ENCODE data around the gene ZFAND3. TPM values are rescaled to one million over a fixed set of nuclear protein-coding genes. Genes with fewer than 3 reads are reported as not detected.

The ZFAND3 gene
- total RNA-seq, 1 donor from 2014 or later: 66.9 TPM

GRCh38 chr6:38113825-38114576 lies 294.5 kb downstream of the ZFAND3 start:
- no peak for TF ChIP-seq CTCF (conservative IDR thresholded peaks at IDR 0.05)
- no peak overlapping the region for H3K4me3 Mint-ChIP-seq

GRCh38 chr6:38114976-38115625 lies 295.6 kb downstream of the ZFAND3 start:
- H3K4me1 Mint-ChIP-seq (ENCODE audit: unreplicated experiment): peaks cover 31% of the 10 kb centered on the region
- no peak for DNase-seq (ENCODE audit: extremely low spot score, unreplicated experiment)
- TF ChIP-seq CTCF (conservative IDR thresholded peaks at IDR 0.05): no peak
- H3K9me3 Mint-ChIP-seq: no peaks in the 10 kb centered on the region
- H3K27me3 Mint-ChIP-seq: no peaks in the 10 kb centered on the region
- H3K27ac Mint-ChIP-seq: peak overlapping the region; percentile 5
- H3K4me3 Mint-ChIP-seq: peak overlapping the region; percentile 1
- H3K36me3 Mint-ChIP-seq: peaks cover 20% of the 10 kb centered on the region

More at GRCh38 chr6:38113825-38114576, 294.5 kb downstream of the ZFAND3 start:
- Mint-ChIP-seq H3K27me3 (no peaks in the 10 kb centered on the region), H3K9me3 (no peaks in the 10 kb centered on the region), H3K27ac (no peak overlapping the region), H3K36me3 (peaks cover 20% of the 10 kb centered on the region), H3K4me1 (ENCODE audit: unreplicated experiment) (peaks cover 34% of the 10 kb centered on the region)
- DNase-seq (ENCODE audit: extremely low spot score, unreplicated experiment): no peak

- no peak for TF ChIP-seq CTCF (conservative IDR thresholded peaks at IDR 0.05)
- H3K4me1 Mint-ChIP-seq (ENCODE audit: unreplicated experiment): peaks cover 26% of the 10 kb centered on the region
- no peaks in the 10 kb centered on the region for H3K9me3 Mint-ChIP-seq
- peak overlapping the region; percentile 5 for H3K27ac Mint-ChIP-seq
- H3K36me3 Mint-ChIP-seq: peaks cover 21% of the 10 kb centered on the region
- H3K4me3 Mint-ChIP-seq: no peak overlapping the region
- no peak for DNase-seq (ENCODE audit: extremely low spot score, unreplicated experiment)
- H3K27me3 Mint-ChIP-seq: no peaks in the 10 kb centered on the region
Observed at GRCh38 chr6:38115626-38116008, 296.1 kb downstream of the ZFAND3 start.

GRCh38 chr6:38116248-38116647 lies 296.7 kb downstream of the ZFAND3 start:
- Mint-ChIP-seq H3K9me3 (no peaks in the 10 kb centered on the region), H3K4me3 (no peak overlapping the region), H3K36me3 (peaks cover 23% of the 10 kb centered on the region), H3K27me3 (no peaks in the 10 kb centered on the region), H3K27ac (no peak overlapping the region), H3K4me1 (ENCODE audit: unreplicated experiment) (peaks cover 23% of the 10 kb centered on the region)
- no peak for TF ChIP-seq CTCF (conservative IDR thresholded peaks at IDR 0.05)
- DNase-seq (ENCODE audit: extremely low spot score, unreplicated experiment): no peak

- H3K27me3 Mint-ChIP-seq: no peaks in the 10 kb centered on the region
- TF ChIP-seq CTCF (conservative IDR thresholded peaks at IDR 0.05): no peak
- H3K4me3 Mint-ChIP-seq: no peak overlapping the region
- H3K9me3 Mint-ChIP-seq: no peaks in the 10 kb centered on the region
- DNase-seq (ENCODE audit: extremely low spot score, unreplicated experiment): no peak
- H3K36me3 Mint-ChIP-seq: peaks cover 31% of the 10 kb centered on the region
- no peak overlapping the region for H3K27ac Mint-ChIP-seq
- H3K4me1 Mint-ChIP-seq (ENCODE audit: unreplicated experiment): peaks cover 19% of the 10 kb centered on the region
Observed at GRCh38 chr6:38117281-38117680, 297.8 kb downstream of the ZFAND3 start.

Measured in type B pancreatic cell (in vitro differentiated cells).